GM21367 (cell line): ENCODE results near the gene FAF1.

Source experiments
- ATAC-seq: cut with Tn5 transposase; IDR thresholded peaks from one replicate; pipeline ENCODE4 v1.9.1; 2021; ENCODE audit not compliant: unreplicated experiment

Gene FAF1

DNA sequence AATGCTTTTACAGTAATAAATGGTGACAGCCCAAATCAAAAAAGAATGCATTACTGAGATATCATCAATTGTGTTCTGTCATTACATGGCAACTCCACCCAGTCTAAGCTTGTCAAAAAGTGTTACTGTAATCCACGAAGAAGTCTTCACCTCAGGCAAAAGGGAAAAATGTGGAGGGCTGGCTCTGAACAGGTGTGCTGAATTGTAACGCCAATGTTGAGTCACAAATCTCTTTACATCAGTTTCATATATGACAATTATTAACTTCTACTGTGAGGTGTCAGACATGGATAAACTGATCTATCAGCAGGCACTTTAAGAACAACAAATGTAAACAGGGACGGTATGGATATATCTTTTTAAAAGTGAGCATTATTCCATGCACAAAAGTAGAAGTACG is 438.4 kb downstream of the FAF1 start:
- ATAC-seq = no peak

DNA sequence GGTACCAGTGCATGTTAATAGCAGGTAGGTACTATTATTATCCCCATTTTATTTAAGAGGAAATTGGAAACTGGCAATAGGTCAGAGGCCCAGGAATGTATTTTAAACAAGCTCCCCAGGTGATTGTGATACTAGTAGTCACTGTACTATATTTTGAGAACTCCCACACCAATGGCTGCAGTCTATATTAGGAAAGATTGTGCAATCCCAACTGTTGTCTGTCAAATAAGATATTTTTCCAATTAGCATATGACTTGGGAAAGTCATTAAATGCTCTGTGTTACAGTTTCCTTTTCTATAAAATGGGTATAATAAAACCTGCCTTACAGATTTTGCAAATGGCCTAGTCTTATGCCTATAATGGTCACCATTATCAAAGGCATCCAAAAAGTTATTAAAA is 442.6 kb downstream of the FAF1 start:
- no peak for ATAC-seq

DNA sequence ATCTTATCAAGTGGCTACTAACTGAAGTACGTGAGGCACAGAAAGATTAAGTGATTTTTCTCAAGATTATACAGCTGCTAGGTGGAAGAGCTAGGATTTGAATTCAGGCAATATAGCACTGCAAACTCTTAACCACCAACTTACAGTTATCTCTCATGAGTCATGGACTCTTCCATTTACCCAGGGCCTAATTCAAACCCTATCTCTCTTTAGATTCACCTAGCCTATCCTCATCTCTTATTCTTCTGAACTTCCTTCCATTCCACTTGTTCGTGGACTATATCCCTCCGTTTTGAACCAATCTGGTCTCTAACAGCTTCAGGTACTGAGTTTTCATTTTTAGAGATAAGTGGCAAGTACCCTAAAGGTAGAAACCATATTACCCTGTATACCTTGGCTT is 444.0 kb downstream of the FAF1 start:
- no peak for ATAC-seq

DNA sequence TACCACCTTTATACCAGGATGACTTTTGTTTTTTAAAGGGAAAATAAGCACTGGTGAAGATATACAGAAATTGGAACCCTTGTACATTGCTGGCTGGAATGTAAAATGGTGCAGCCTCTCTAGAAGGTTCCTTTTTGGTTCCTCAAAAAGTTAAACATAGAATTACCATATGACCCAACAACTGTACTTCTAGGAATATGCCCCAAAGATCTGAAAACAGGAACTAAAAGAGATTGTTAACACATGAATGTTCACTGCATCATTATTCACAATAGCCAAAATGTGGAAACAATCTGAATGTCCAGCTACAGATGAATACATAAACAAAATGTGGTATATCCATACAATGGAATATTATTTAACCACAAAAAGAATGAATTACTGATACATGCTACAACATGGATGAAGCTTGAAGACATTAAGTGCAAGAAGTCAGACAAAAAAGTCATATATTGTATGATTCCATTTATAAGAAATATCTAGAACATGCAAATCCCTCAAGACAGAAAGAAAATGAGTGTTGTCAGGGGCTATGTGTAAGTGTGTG is 452.0 kb downstream of the FAF1 start:
- no peak for ATAC-seq

GRCh38 chr1:50505427-50505826 is 454.6 kb downstream of the FAF1 start:
- no peak for ATAC-seq

- no peak for ATAC-seq
Measured at GRCh38 chr1:50503515-50503914, 456.6 kb downstream of the FAF1 start.

DNA sequence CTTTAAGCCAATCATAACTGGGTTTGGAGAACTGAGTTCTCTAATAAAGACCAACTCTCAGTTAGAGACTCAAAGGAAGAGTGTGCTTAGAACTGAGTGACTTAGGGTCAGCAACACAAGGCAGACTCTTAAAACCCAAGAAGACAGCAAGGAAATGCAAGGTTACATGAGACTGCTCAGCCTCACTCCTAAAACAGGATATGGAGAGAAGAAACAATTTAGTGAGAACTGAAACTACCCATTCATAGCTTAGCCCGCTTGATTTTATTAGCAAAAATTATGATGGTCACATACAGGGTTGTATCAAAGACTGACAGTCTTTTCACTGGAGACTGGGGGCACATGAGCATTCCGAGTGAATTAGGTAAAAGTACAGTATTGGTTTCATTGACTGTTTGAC is 457.9 kb downstream of the FAF1 start:
- no peak for ATAC-seq

- no peak for ATAC-seq
Measured at GRCh38 chr1:50497007-50497406, 463.1 kb downstream of the FAF1 start.

GRCh38 chr1:50493710-50494109 is 466.4 kb downstream of the FAF1 start:
- ATAC-seq = no peak

DNA sequence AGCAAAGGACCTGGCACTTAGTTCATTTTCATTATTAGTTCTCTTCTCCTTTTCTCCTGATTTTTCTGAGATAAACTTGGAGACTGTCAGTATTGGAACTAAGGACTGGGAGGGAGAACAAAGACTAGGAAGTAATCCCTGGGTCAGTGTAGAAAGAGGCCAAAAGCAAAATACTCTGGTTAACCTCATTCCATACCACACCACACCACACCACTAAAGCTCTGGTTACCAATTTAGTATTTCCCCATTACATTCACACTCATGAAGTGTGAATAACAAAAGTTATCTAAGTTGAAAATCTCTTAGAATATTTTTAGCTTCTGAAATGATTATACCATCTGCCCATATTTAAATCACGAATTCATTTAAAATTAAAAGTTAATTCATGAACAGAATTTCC is 467.9 kb downstream of the FAF1 start:
- no peak for ATAC-seq

- ATAC-seq = no peak
Measured at GRCh38 chr1:50491142-50491541, 468.9 kb downstream of the FAF1 start.

- no peak for ATAC-seq
Measured at GRCh38 chr1:50490640-50491039, 469.4 kb downstream of the FAF1 start.

- ATAC-seq = no peak
Measured at GRCh38 chr1:50488876-50489275, 471.2 kb downstream of the FAF1 start.

- ATAC-seq = no peak
Measured at GRCh38 chr1:50488356-50488755, 471.7 kb downstream of the FAF1 start.

GRCh38 chr1:50487725-50488124 is 472.3 kb downstream of the FAF1 start:
- ATAC-seq = no peak

GRCh38 chr1:50481142-50481736 is 478.8 kb downstream of the FAF1 start:
- no peak for ATAC-seq

DNA sequence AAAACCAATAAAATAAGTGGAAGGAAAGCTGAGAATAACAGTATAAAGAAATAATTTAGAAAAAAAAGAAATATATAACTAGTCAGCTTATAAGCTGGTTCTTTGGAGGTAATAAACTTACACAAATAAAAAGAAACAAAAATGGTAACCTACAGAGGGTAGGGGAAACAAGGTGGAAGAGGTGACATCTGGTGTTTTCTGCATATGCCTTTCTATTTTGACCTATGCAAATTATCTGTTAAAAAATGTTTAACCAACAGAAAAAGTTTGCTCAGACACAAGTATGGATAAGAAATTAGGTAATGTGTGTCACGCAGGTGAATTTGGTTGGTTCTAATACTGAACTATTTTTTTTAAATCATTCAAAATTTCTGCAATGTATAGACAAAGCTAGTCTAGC is 483.3 kb downstream of the FAF1 start:
- no peak for ATAC-seq

- no peak for ATAC-seq
Measured at GRCh38 chr1:50474859-50475809, 484.9 kb downstream of the FAF1 start.

DNA sequence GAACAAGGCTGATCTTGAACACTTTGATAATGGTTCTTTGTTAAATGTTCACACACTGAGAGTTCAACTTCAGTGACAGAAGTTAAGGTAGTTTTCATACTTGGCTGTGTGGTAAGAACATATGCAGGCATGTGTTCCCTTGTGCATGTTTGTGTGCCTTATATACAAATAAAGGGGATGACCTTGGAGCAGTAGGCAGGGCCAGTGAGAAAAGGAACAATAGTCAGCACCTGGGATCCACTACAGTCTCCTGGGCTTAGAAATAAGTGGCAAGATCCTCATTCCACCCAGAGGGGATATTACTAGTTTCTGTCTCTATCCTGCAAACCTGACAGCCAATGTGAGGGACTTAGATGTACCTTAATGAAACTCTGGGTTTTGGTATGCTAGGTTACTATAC is 486.6 kb downstream of the FAF1 start:
- ATAC-seq = no peak

DNA sequence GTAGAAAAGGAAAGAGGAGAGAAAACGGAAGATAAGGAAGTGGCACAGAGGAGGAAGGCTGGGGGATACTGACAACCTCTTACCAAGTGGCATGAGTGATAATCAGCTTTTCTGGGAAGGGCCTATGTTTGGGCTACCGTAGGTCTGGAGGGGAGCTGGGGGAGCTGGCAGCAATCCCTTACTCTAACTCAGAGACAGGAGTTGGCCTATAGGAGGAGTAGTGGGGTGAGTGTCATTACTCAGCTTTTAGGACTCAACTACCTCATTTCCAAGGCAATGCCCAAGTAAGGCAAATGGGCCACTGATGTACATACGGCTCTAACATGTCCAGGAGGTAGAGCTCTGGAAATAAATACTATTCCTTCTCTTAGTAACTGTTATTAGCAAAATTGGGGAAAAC is 488.1 kb downstream of the FAF1 start:
- no peak for ATAC-seq

GRCh38 chr1:50462964-50463363 is 497.1 kb downstream of the FAF1 start:
- ATAC-seq = no peak

DNA sequence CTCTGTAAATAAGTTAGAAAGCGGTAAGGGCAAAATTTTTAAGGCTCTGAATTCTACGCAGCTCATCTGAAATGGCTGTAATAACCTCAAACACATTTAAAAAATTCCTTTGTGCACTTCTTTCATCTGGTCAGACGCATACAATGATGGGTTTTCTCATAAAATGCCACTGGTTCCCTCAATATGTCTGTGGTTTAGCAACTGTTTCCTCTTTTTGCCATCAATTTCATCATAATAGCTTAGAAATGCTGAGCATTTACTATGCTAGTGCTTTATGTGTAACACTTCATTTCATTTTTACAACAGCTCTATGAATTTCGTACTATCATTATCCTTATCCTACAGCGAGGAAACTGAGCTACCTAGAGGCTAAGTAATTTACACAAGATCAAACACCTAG is 501.6 kb downstream of the FAF1 start:
- ATAC-seq = no peak
